ENCODE data around the gene IL27RA. TPM values are rescaled to one million over a fixed set of nuclear protein-coding genes. Genes with fewer than 3 reads are reported as not detected.

IL27RA gene
- polyA plus RNA-seq, 3 donors, result 6.5 to 7.6 (median 6.5) TPM

DNA sequence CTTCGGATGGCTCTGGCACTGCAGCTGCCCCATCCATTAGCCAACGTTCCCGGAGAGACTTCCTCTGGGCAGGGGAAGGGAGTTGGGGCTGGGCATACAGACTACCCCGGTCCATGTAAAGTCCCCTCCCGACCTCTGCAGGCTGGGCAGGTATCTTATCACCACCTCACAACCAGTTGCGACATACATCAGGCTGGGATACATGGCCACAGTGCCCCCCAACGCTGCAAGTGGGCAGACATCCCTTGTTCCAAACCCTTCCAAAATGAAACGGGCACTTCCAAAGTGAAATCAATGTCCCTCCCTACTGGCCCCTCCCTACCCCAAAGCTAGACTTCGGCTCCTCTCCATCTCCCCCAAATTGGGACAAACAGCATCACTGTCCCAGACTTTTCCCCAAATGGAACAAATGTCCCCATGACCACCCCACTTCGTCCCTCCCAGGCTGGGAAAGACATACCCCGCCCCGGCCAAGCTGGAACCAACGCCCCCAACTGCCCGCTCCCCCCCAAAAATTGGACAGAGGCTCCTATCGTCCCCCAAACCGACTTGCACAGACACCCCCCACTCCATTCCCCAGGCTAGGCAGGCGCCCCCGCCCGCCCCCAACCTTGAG is 25.3 kb downstream of the IL27RA start:
- no peak for DNase-seq

DNA sequence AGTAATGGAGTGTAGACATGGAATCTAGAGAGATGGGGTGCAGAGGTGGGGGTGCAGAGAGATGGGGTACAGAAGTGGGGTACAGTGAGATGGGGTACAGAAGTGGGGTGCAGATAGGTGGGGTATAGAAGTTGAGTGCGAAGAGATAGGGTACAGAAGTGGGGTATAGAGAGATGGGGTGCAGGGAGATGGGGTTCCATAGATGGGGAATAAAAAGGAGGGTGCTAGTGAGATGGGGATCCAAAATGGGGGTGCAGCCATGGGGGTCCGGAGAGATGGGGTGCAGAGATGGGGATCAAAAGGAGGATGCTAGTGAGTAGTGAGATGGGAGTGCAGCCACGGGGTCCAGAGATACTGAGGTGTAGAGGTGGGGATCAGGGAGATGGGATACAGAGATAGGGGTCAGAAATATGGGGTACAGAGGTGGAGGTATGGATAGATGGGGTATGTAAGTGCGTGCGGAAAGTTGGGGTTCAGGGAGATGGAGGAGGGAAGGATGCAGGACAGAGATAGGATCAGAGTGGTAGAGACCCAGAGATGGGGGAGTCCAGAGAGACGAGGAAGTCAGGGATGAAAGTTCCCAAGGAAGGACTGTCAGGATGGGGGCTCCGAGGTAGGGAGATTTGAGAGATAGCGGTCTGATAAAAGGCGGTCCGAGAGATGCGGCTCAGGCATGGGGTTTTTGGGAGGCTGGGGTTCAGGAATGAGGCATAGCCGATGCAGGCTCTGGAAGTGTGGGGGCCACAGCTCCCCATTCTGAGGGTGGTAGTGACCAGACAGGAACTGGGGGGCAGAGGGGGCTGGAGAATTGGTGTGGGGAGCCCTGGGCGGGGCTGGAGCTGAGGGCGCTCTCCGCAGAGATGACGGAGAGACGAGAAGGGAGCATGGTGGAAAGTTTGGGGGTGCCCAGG is 26.9 kb downstream of the IL27RA start:
- no peak for DNase-seq

DNA sequence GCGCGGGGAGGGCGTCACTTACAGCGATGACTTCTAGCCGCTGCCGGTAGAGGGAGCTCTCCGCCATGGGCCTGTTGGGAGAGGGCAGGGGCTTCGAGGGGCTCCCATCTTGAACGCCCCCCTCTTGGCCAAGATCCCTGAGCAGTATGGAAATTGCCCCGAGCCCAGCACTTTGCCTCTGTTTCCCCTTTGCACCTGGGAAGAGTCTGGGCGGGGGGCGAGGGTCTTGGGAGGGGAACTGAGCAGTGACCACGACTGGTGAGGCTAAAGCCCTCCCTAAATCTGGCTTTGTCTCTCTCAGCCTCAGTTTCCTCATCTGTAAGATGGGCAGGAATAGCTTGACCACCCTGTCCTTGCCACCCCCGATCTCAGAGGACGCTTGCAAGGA is 27.5 kb downstream of the IL27RA start:
- DNase-seq, result no peak

DNA sequence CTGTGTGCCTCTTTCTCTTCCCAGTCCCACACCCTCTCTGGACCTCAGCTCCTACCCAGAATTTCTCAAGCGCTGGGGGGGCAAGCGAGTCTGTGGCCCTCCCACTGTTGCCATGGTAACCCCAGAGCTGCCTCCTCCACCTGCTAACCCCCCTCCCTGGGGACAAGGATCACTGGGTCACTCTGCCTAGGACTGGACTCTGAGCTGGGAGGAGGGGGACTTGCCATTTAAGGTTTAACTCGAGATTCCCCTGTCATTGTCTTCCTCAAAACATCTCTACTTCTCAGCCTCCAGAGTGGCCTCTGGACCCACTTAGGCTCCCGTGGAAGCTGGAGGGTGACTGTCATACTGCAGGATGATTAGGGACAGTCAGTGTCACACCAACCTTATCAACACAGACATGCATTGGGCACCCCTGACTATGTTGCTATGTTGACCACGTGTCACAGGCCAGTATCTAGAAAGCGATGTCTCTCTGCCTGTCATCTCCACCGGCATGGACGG is 28.1 kb downstream of the IL27RA start:
- DNase-seq, result no peak

DNA sequence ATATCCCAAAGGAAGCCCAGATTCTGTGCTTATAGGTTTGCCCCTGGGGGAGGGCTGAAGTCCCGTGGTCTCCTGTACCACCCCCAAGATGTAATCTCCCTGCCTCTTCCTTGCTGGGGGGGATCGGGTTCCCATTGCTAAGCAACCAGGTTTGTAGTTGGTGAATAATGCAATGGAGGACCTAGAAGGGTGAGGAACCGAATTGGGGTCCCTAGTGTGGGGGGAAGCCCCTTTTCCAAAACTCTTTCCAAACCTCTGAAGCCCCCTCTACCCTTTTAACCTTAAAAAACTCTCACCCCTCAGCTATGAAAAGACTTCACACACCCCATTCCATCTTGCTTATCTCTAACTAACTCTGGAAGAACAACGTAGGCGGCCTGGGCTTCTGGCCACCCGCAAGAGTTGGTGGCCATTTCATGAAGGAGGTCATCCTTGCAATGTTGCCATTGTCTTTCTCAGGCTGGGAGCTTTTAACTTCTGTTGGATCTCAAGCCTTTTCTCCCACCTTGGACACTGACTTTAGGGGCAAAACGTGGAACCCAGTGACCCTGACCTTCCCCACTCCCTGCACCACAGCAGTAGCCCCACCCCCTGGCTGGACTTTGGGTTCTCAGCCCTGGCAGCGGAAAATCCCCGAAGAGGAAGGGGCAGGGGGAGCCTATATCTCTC is 29.7 kb downstream of the IL27RA start:
- no peak for DNase-seq

DNA sequence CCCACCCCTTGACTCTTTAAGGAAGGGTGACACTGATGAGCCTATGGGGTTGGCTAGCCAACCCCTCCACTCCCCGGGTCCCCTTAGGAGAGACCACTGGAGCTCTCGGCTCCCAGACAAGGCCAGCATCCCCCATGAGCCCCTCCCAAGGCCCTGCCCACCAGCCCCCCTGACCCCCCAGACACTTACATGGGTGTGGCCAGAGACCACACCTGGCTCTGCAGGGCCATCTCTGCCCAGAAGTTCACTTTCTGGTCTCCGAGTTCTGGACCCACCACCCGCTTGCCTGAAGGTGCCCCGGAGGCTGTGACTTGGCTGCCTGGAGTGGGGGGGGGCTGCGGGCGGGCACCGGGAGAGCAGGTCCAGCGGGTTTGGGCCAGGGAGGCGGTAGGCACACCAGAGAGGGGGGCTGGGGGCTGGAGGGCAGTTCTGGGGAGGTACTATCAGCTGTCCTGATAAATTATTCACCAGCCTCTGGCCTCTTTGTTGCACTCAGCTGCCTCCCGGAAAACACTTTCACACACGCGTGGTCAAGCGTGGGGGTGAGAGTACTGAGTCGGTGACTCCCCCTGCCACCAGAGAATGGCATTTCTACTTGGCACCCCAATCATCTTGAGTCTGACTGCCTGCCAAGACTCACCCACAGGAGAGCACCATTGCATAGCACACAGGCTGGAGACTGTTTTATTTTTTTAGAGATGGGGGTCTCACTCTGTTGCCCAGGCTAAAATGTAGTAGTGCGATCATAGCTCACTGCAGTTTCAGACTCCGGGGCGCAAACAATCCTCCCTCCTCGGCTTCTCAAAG is 30.4 kb downstream of the IL27RA start, which contains the start of gene PALM3:
Gene PALM3, minus strand, starts transcription at position 326 of the 807 bp plus-strand sequence. Its CDS starts 96 bp downstream, at position 230.
- DNase-seq, result peak; percentile 69

DNA sequence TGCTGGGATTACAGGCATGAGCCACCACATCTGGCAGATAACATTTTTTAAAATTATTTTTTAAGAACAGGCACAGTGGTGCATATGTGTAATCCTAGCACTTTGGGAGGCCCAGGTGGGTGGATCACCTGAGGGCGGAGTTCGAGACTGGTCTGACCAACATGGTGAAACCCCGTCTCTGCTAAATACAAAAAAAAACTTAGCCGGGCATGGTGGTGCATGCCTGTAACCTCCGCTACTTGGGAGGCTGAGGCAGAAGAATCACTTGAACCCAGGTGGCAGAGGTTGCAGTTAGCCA is 30.9 kb downstream of the IL27RA start:
- DNase-seq, result no peak

DNA sequence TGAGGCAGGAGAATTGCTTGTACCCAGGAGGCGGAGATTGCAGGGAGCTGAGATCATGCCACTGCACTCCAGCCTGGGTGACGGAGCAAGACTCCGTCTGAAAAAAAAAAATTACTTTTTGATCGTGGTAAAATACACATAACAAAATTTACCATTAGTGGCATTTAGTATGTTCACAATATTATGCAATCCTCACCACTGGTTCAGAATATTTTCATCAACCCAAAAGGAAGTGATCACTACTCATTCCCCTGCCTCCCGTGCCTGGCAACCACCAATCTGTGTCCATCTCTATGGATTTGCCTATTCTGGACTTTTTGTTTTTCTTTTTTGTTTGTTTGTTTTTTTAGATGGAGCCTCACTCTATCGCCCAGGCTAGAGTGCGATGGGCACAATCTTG is 31.5 kb downstream of the IL27RA start:
- DNase-seq, result no peak

DNA sequence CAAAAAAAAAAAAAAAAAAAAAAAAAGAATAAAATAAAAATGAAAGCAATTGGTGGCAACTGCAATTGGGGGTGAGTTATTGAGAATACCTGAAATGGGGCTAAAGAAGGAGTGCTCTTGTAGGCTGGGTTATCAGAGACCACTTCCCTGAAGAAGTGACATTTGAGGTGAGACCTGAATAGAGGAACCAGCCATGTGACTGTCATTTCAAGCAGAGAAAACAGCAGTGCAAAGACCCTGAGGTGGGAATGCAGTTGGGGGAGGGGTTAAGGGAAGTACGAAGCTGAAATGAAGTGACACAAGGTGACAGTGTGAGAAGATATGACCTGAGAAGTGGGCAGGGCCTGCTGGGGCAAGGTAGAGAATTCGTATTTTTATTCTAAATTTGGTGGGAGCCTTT is 34.6 kb downstream of the IL27RA start:
- DNase-seq, result no peak

DNA sequence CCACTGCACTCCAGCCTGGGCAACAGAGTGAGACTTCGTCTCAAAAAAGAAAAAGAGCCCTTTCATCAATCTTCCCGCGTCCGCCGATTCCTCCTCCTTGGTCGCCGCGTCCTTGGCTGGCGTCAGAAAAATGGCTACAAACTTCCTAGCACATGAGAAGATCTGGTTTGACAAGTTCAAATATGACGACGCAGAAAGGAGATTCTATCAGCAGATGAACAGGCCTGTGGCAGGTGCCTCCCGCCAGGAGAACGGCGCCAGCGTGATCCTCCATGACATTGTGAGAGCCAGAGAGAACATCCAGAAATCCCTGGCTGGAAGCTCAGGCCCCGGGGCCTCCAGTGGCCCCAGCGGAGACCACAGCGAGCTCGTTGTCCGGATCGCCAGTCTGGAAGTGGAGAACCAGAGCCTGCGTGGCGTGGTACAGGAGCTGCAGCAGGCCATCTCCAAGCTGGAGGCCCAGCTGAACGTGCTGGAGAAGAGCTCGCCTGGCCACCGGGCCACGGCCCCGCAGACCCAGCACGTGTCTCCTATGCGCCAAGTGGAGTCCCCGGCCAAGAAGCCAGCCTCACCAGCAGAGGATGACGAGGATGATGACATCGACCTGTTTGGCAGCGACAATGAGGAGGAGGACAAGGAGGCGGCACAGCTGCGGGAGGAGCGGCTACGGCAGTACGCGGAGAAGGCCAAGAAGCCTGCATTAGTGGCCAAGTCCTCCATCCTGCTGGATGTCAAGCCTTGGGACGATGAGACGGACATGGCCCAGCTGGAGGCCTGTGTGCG is 38.9 kb downstream of the IL27RA start:
- DNase-seq, result no peak

DNA sequence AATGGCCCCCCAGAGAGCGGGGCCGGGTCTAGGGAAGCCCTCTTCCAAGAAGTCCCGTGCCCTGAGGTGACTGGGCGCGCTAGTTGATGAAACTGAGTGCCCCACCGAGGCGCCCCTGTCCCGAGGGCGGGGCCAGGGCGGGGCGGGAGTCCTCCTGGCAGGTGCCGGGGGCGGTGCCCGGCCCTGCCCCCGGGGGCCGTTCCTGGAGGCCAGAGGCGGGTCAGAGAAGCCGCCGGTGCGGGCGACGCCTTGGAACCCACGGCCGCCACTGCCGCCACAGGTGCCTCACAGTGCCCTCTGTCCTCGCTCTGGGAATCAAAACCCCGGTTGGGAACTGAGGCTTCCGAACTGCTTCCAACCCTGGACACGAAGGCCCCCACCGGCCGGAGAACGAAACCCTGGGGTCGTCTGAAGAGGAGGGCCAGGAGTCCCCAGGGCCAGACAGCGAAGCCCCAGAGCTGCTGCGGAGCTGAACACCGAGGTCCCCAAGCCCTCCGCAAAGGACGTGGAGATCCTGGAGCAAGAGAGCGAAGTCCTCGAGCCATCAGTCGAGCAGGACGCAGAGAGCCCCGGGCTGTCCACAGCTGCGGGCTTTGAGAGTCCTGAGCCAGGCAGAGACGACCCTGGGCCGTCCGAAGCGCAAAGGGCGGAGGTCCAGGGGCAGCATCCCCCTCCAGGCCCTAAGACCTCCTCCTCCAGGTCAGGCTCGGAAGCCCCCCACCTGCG is 41.1 kb downstream of the IL27RA start, which contains the start of gene MISP3:
Gene MISP3, plus strand, starts transcription at position 252 of the 726 bp plus-strand sequence. CDS start 524 bp downstream, outside the sequence.
- no peak for DNase-seq

DNA sequence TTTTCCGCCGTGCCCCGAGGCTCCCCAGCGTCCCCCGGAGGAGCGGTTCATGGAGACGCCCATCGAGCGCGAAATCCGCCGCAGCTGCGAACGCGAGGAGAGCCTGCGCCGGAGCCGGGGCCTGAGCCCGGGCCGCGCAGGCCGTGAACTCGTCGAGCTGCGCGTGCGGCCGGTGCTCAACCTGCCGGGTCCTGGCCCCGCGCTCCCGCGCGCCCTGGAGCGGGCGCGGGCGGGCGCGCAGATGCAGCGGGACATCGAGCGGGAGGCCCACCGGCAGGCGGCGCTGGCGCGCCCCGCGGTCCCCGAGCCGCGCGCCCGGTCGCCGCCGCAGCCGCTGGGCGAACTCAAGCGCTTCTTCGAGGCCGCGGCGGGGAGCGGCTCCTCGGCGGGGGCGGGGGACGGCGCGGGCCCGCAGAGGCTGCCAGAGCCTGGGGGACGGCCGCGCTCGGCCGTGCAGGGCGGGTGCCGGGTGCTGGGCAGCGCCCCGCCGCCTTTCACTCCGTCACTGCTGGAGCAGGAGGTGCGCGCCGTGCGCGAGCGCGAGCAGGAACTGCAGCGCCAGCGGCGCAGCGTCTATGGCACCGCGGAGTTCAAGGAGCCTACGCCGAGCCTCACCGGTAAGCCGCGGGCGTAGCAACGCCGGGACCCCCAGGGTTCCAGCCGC is 41.8 kb downstream of the IL27RA start:
- DNase-seq, result no peak

DNA sequence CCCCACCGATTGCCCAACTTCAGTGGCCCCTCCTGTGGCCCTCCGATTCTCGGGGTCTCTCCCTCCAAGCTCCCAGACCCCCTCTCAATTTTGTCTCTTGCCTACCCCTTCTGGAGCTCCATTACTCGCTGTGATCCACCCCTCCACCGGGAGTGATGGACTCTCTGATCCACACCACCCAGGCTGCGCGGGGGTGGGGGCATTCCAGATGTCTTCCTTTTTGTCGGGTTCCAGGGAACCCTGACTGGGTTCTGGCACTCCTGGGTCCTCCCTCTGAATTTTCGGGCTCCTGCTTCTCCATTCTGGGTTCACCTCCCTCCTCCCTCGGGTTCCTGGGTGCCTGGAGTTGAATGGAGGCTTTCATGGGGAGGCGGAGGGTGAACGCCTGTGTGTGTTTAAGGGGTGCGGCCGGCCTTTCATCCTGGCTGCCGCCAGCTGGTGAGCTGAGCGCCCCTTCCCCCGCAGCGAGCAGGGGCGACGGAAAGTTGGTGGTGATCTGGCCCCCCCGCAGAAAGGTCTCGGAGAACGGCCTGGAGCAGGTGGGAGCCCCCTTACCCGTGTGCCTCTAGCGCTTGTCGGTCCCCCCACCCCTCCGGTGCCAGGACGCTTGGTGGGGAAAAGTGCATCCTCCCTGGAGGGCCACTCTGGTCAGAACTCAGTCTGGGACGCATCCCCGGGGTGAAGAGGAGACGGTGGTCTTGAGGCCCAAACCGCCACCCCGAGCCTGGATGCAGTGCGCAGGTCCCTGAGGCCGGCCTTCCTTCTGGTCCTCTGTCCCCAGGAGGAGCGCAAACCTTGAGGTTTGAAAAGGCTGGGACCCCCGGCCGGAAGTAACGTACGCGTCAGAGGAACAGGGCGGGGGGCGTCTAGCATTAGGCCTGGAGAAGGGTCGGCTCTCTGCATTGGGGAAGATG is 42.6 kb downstream of the IL27RA start:
- no peak for DNase-seq

DNA sequence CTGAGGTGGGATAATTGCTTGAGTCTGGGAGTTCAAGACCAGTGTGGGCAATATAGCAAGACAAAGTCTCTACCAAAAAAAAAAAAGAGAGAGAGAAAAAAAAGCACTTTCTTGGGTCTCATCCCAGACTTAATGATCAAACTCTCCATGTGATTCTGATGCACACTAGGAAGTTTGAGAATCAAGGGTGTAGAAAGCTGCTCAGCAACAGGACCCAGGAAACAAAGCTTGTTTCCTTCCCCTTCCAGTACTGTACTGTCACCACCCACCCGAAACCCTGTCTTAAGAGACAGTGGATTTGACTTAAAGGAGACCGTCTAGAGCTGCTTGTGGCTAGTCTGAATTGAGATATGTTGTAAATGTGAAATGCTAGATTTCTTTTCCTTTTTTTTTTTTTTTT is 46.8 kb downstream of the IL27RA start:
- no peak for DNase-seq

DNA sequence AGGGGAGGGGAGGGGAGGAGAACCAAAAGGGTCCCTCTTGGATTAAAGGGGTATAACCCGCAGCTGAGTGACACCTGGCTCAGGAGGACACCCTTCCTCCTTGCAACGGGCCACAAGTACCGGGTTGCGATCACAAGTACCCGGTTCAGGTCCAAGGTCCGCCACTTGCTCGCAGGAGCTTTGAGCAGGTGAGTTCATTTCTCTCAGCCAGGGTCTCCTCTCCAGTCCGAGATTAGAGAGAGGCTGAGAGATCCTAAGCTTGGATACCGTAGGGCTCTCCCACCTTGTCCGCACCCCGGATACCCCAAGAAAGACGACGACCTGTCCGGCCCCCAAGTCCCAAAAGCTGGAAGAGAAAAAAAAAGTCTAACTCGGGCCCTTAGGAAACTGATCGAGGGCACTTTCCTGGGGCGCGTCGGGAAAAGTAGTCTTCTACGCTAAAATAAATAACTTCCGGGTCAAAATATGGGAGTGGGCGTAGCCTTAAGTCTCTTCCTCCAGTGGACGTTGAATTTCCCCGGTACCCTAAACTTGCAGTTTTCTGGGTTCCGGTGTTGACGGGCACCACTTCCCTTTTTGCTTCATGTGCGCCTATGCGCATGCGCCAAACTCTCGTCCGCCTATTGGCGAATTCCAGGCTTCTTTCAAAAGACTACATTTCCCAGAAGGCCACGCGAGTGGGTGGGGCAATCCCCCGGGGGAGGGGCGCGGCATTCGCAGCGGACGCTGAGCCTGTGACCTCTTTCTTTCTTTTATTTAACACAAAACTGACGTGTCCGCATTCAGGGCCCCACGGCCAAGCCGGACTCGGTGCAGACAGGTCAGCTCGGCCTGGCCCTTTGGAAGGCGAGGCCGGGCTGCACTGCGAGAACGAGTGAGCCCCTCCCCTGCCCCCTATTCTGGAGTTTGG is 49.6 kb downstream of the IL27RA start:
- DNase-seq, result peak; percentile 100

DNA sequence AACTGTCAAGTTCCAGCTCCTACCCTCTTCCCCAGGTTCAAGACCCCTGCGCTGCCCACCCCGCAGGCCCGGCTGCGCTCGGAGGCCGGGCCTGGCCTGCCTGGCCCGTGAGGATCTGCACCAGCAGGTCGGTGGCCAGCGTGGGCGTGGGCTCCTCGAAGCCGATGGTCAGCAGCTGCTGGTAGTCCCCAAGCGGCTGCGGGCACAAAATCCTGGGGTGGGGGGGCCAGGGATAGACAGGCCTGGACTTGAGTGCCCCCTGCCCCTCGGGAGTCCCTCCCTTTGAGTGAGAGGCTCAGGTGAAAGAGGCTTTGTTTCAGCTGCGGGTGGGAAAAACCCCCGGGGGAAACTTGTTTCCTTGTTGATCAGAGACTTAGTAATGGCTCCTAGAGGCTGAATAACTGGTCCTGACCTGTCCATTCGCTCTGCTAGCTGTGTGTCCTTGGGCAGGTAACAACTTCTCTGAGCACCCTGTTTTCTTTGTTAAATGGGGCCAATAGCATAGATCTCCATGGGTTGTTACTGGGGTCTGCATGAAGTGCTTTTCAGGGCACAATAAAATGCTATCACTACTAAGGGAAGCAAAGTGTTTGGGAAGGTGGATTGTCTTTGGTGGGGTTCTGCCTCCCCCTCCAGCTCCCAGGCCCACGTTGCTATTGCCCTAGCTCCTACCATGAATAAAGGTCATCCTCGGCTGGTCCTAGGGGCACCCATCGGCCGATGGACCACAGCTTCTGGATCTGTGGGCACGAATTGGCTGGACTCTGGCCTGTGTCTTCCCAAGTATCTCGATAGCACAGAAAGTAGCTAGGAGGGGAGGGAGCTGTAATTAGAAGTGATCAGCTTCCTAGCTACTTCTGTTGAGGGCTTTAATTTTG is 50.5 kb downstream of the IL27RA start:
- DNase-seq, result no peak

DNA sequence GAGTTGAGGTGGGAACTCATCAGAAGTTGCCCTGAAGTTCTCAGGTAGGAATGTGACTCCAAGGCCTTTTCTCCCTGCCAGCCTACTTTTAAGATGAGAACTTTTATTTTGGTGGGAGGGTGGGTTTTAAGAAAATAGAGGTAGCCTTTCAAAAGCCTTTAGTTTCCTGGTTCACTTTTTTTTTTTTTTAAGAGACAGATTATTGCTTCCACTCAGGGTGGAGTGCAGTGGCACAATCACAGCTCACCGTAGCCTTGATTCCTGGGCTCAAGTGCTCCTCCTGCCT is 51.1 kb downstream of the IL27RA start:
- DNase-seq, result no peak

Measured in renal pelvis (tissue), 4 donors.